Neutrophil (primary cell): ENCODE results near the gene COG1.

Experiments
- H3K27ac ChIP-seq: fragments of 200-600 bp; sonication (generic); 2 replicates; pipeline ENCODE4 v1.5.1; 2016; ENCODE audit warnings: mild to moderate bottlenecking, moderate library complexity
- H3K27me3 ChIP-seq: fragments of 200-600 bp; sonication (generic); 2 replicates; pipeline ENCODE4 v1.6.0; 2016; ENCODE audit warnings: mild to moderate bottlenecking
- H3K36me3 ChIP-seq: fragments of 200-600 bp; sonication (generic); 2 replicates; pipeline ENCODE4 v1.5.1; 2017
- H3K4me1 ChIP-seq, 2 experiments: fragments of 200-600 bp in 1 of 2; sonication (generic) in 1 of 2; 1 replicate in 1 of 2; 2 replicates in 1 of 2; pipeline versions ENCODE4 v1.5.1 to v1.6.1; 2013 to 2016; ENCODE audit warnings: low read depth in 1 of 2, low read length in 1 of 2, mild to moderate bottlenecking in 1 of 2, moderate library complexity in 1 of 2; ENCODE audit not compliant: control insufficient read depth in 1 of 2, insufficient read depth in 1 of 2
- H3K4me3 ChIP-seq, 2 experiments: fragments of 200-600 bp in 1 of 2; sonication (generic) in 1 of 2; 1 replicate in 1 of 2; 2 replicates in 1 of 2; pipeline ENCODE4 v1.5.1; 2013 to 2016; ENCODE audit warnings: low read depth in 1 of 2, low read length in 1 of 2, mild to moderate bottlenecking in 1 of 2, moderate library complexity in 1 of 2
- H3K9me3 ChIP-seq: fragments of 200-600 bp; sonication (generic); 2 replicates; pipeline ENCODE4 v1.5.1; 2016
- TF ChIP-seq, protein P1 (sequence below): fragments of 200-600 bp; sonication (generic); IDR thresholded peaks from 2 replicates; pipeline ENCODE4 v1.5.1; 2016; ENCODE audit warnings: antibody characterized with exemption

COG1 gene

GRCh38 chr17:73179387-73179786, 13.5 kb upstream of the COG1 start:
- Histone ChIP-seq H3K4me3 (no peak overlapping the region), H3K4me1 (peaks cover 7 to 8% of the 10 kb centered on the region in 2 experiments), H3K9me3 (no peaks in the 10 kb centered on the region), H3K36me3 (no peaks in the 10 kb centered on the region), H3K27me3 (no peaks in the 10 kb centered on the region), H3K27ac (no peak overlapping the region)
- TF ChIP-seq, protein P1, sequence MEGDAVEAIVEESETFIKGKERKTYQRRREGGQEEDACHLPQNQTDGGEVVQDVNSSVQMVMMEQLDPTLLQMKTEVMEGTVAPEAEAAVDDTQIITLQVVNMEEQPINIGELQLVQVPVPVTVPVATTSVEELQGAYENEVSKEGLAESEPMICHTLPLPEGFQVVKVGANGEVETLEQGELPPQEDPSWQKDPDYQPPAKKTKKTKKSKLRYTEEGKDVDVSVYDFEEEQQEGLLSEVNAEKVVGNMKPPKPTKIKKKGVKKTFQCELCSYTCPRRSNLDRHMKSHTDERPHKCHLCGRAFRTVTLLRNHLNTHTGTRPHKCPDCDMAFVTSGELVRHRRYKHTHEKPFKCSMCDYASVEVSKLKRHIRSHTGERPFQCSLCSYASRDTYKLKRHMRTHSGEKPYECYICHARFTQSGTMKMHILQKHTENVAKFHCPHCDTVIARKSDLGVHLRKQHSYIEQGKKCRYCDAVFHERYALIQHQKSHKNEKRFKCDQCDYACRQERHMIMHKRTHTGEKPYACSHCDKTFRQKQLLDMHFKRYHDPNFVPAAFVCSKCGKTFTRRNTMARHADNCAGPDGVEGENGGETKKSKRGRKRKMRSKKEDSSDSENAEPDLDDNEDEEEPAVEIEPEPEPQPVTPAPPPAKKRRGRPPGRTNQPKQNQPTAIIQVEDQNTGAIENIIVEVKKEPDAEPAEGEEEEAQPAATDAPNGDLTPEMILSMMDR: no peak

DNA sequence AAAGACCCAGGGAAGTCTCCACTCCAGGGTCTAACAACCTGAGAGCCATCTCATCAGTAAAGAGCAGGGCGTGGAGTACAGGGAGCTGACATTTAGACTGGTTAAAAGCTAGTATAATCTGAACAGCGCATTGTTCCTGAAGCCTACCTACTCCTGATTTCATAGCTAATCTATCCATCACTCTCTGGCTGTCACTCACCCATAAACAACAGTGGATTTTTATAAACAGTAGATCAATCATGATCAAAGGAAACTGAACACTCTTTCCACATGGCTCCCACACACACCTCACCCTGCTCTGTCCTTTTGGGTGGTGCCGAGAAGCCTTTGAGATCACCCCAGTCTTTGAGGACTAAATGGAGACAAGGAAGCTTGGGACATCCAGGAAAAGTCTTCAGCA, 13.0 kb upstream of the COG1 start:
- Histone ChIP-seq H3K4me1 (peaks cover 12 to 13% of the 10 kb centered on the region in 2 experiments), H3K27ac (no peak overlapping the region), H3K9me3 (no peaks in the 10 kb centered on the region), H3K36me3 (no peaks in the 10 kb centered on the region), H3K27me3 (no peaks in the 10 kb centered on the region), H3K4me3 (no peak overlapping the region)
- TF ChIP-seq, protein P1: no peak

GRCh38 chr17:73182616-73183310, 10.1 kb upstream of the COG1 start:
- Histone ChIP-seq H3K4me3 (no peak overlapping the region), H3K27ac (no peak overlapping the region), H3K36me3 (no peaks in the 10 kb centered on the region), H3K9me3 (no peaks in the 10 kb centered on the region), H3K27me3 (no peaks in the 10 kb centered on the region), H3K4me1 (peaks cover 13% of the 10 kb centered on the region in 2 experiments)
- TF ChIP-seq, protein P1: no peak

DNA sequence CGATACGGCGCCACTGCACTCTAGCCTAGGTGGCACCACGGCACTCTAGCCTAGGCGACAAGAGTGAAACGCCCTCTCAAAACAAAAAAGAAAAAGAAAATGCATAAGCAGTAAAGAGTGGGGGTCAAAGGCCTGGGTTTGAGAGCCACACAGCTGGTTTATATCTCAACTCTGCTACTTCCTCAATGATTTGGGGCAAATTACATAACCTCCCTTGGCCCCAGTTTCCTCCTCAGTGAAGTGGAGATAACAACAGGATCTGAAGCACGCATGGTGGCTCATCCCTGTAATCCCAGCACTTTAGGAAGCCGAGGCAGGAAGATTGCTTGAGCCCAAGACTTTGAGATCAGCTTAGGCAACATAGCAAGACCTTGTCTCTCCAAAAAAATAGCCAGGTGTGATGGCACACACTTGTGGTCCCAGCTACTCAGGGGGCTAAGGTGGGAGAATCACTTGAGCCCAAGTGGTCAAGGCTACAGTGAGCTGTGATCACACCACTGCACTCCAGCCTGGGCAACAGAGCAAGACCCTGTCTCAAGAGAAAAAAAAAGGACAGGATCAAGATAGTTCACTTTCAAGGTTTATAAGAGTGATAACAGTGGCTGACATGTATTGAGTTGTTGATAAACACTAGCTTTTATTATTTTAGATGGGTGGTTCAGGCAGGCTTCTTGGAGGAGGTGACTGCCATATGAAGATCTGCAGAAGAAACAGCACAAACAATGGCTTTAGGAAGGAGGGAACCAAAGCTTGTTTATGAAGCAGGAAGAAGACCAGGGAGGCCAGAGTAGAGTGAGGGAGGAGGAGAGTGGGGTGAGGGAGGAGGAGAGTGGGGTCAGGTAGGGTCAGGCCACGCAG, 8.5 kb upstream of the COG1 start:
- Histone ChIP-seq H3K27ac (peak overlapping the region; percentile 49), H3K4me1 (peaks cover 13% of the 10 kb centered on the region in 2 experiments), H3K36me3 (no peaks in the 10 kb centered on the region), H3K27me3 (no peaks in the 10 kb centered on the region), H3K4me3 (no peak overlapping the region), H3K9me3 (no peaks in the 10 kb centered on the region)
- TF ChIP-seq, protein P1: no peak

- TF ChIP-seq, protein P1: no peak
- H3K27ac ChIP-seq: no peak overlapping the region
- no peaks in the 10 kb centered on the region for H3K27me3 ChIP-seq
- H3K4me1 ChIP-seq: peaks cover 16 to 17% of the 10 kb centered on the region in 2 experiments
- no peaks in the 10 kb centered on the region for H3K9me3 ChIP-seq
- no peak overlapping the region for H3K4me3 ChIP-seq
- no peaks in the 10 kb centered on the region for H3K36me3 ChIP-seq
These were observed 6.4 kb upstream of the COG1 start for GRCh38 chr17:73186283-73187050.
